ENCODE measurements around the gene KLHL29.

GRCh38 chr2:23624915-23625314 is 239.9 kb downstream of the KLHL29 start:
- TF ChIP-seq, protein P1, sequence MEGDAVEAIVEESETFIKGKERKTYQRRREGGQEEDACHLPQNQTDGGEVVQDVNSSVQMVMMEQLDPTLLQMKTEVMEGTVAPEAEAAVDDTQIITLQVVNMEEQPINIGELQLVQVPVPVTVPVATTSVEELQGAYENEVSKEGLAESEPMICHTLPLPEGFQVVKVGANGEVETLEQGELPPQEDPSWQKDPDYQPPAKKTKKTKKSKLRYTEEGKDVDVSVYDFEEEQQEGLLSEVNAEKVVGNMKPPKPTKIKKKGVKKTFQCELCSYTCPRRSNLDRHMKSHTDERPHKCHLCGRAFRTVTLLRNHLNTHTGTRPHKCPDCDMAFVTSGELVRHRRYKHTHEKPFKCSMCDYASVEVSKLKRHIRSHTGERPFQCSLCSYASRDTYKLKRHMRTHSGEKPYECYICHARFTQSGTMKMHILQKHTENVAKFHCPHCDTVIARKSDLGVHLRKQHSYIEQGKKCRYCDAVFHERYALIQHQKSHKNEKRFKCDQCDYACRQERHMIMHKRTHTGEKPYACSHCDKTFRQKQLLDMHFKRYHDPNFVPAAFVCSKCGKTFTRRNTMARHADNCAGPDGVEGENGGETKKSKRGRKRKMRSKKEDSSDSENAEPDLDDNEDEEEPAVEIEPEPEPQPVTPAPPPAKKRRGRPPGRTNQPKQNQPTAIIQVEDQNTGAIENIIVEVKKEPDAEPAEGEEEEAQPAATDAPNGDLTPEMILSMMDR (conservative IDR thresholded peaks at IDR 0.05; ENCODE audit: low read depth, low read length): no peak
- no peak for TF ChIP-seq EZH2 (IDR thresholded peaks at IDR 0.05; ENCODE audit: borderline replicate concordance, low read depth, low read length, poor library complexity, severe bottlenecking)
